GM19452 (cell line): ENCODE results near the gene TMEM169.

ENCODE experiments used
- ATAC-seq: cut with Tn5 transposase; IDR thresholded peaks from one replicate; pipeline ENCODE4 v1.9.1; 2021; ENCODE audit not compliant: unreplicated experiment

Gene TMEM169, protein sequence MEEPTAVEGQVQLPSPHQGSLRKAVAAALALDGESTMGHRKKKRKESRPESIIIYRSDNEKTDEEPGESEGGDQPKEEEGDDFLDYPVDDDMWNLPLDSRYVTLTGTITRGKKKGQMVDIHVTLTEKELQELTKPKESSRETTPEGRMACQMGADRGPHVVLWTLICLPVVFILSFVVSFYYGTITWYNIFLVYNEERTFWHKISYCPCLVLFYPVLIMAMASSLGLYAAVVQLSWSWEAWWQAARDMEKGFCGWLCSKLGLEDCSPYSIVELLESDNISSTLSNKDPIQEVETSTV

DNA sequence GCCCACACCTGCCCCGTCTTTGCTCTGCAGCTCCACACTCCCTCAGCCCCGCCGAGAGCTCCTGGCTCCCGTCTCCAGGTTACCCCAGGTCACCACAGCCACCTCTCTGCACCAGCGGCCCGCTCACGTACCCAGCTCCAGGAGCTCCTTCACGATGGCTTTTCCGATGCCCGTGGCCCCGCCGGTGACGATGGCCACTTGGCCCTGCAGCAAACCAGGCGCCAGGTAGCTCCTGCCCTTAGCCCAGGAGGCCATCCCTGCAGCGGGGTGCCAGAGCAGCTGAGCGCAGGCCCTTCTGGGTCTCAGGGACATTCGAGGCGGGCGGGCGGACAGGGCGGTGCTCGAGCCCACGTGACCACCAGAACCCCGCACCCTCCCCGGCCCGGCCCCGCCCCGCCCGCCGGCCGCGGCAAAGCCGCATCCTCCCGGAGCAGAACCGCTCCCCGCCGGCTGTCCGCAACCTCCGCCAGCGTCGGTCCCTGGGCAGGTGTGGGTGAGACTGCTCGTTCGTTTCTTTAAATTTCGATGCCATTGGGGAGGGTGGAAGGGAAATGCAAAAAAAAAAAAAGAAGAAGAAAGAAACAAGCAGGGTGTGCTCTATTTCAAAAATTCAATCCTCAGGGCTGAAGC is at the start of gene TMEM169, which contains the start of gene PECR:
TSS of gene TMEM169 (plus strand) at position 433 of the 630 bp plus-strand sequence. CDS start 14,045 bp downstream, outside the sequence.
TSS of gene PECR (minus strand) at position 323 of the 630 bp plus-strand sequence. CDS start at position 255, 68 bp downstream.
- ATAC-seq, result peak; percentile 88

DNA sequence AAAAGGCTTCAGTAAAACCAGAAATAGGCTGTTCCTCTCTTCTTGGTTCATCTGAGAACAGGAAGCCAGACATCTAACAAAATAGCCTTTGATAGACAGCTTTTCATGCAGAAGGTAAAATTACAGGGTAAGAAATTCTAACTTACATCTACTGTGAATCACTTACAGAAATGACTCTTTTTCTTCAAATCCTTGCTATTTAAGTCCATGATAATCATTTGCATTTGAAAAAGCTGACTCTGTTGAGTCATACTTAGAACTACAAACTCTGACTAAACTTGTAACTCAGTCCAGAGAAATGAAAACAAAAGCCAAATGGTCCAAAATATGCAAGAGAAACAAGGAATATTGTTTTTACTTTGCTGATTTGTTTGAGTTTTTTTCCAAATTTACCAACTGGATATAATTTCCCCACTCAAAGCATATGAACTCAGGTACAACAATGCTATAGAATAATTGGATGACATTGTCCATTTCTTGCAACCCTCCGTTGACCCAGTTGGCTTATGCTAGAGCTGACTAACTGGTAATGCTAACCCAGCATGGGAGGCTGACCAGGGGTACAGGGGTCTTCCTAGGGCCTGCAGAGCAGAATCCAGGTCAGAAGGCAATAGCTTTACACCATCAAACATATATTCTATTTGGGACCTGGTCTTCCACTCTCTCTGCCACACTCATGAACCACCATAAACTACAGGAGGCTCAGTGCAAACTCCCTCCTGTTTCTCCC is 49.6 kb upstream of the TMEM169 start:
- peak; percentile 82 for ATAC-seq

DNA sequence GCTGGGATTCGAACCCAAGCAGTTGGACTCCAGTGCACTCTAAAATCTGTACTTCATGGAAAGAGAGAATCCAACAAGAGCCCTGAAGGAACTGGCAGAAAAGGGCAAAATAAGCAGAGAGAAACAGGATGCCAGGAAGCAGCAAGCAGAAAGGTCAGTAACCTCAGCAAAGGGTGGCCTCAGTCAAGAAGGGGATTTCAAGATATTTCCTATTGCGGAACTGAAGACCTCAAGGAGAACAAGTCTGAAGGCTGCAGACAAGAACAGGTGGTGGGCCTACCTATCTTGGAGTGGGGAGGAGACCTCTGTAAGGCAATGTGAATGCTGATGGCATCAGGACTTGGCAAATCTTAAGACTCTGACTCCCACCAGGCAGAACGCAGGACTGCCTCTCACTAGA is 48.3 kb upstream of the TMEM169 start:
- no peak for ATAC-seq

DNA sequence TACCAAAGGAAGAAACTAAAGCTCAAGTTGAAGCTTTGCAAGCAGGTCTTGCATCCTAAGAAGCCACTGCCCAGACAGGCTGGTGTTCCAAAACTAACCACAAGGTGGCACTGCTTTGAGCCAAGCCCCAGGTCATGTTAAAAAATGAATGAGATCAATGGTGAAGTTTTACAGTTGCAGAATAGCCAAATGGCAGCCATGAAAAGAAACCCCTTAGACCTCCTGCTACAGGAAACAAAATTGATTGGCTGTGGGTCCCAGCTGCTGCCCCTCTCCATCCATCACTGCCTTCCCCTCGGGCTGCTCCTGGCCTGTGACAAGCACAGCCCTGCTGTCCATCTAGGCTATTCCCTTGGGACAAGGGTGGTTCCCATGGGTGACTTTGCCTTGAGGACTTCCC is 47.7 kb upstream of the TMEM169 start:
- no peak for ATAC-seq

DNA sequence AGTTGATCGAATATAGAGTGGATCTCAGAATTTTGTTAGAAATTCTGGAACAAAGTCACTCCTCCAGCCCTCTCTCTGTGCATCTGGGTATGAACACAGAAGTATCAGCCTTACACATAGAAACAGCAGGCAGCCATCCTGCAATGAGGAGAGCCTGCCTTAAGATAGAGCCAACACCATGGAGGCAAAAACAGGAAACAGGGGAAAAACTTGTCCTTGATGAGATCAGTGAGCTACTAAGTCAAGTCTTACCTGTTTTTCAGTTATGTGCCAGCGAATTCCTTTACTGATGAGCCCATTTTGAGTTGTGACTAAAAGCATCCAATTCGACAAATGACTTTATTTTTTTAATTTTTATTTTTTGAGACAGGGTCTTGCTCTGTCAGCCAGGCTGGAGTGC is 41.8 kb upstream of the TMEM169 start:
- ATAC-seq, result no peak

DNA sequence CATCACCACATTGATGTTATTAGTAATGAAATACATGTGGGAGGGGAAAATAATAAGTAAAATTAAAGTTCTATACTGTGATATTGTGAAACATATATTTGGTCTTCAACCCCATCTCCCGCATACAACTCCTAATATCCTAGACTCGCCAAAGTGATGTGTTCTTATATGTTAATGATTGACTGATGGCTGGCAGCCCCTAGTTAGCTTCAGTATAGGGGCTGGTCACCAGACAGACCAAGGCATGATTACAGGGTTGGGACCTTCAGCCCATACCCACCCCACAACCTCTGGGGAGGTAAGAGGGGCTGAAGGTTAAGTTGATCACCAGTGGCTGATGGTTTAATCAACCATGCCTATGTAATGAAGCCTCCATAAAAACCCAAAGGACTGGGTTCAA is 40.3 kb upstream of the TMEM169 start:
- no peak for ATAC-seq

DNA sequence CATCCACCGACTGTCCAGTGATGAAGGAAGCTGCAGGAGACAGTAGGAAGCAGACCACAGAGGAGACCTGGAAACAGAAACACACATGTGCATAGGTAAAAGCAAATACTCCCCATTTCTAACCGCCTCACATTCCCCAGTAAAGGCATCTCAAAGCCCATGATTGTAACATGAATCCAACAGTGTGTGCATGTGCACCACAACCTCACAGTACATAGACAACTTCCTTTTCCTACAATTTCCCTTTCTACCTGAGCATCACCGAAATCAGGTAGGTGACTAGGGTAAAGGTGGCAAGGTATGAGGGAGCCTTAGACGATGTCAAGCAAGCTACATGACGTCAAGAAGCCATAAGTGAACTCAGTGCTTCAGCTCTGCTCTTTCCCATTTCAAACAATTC is 37.8 kb upstream of the TMEM169 start:
- no peak for ATAC-seq

DNA sequence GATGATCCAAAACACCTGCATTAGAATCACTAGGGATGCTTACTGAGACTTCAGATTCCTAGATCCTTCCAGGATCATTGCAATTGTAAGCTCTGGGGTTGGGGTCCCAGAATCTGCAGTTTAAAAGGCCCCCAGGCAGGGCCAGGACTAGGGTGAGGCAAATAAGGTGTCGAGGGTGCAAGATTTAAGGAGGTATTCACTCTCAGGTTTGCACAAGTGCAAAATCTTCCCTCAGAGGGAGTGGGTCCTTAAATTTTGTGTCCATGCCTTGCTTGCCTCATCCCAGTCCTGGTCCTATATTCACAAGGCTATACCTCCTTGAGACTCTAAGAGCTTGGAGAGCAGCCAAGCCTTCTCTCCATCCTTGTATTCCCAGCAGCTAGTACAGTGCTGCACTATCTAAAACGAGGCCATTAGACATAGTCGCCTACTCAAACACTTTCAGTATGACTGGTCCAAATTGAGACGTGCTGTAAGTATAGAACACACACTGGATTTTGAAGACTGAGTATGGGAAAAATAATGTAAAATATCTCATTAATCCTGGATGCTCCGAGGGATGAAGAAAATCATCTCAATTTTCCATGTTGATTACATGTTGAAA is 36.7 kb upstream of the TMEM169 start:
- peak; percentile 95 for ATAC-seq

DNA sequence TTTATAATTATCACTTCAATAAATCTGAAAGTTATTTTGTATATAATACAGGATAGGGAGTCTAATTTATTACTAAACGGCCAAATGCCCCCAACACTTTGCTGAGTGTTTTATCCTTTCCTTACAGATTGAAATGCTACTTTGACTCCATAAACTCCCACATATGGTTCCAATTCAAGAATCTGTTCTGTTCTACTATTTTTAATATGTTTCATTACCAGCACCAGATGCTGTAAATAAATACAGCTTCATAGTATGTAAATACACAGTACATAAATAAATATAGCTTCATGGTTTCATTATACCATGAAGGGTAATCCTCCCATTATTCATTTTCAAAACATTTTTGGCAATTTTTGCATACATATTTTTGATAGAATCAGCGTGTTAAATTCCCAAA is 34.3 kb upstream of the TMEM169 start:
- ATAC-seq, result no peak

DNA sequence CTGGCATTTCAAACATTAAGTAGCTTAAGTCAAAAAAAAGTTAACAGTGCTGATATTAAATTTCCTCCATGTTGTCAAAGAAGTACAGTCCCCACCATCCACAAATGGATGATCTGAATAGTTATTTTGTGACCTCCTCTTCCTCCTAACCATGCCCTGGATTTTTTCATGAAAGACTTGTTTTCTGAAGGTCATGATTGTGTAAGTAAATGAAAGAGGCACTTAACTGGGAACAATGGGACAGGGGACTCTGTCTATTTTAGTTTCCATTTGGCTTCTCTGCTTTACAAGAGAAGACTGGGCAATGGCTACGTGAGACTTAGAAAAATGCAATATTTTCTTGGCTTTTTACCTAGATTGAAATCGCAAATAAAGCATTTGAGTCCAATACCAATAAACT is 32.3 kb upstream of the TMEM169 start:
- ATAC-seq, result no peak

DNA sequence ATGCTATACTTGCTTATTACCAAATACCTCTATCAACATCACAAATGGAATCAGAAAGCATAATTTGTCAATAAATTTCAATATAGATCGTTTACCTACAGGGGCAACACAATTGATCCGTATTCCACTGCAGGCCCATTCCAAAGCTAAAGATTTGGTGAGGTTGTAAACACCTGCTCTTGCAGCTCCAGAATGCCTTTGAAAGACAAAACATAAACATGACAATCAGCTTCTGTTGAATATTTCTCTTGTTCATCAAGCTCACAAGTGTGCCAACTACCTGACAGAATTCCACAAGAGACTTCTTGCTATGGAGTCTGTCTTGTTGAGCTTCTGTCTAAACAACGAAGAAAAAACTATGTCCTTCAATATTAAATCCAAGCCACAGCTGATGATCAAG is 30.4 kb upstream of the TMEM169 start:
- no peak for ATAC-seq

DNA sequence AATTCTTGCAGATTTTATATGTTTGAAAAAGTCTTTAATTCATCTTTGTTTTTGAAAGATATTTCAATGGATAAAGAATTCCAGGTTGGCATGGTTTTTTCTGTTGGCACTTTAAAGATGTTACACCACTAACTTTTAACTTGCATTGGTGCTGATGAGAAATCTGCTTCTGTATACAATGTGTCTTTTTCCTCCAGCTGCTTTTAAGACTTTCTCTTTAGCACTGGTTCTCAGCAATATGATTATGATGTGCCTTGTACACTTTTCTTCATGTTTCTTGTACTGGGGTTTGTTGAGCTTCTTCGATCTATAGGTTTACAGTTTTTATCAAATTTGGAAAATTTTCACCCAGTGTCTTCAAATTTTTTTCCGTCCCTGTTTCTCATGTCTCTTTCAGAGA is 29.3 kb upstream of the TMEM169 start:
- ATAC-seq, result no peak

DNA sequence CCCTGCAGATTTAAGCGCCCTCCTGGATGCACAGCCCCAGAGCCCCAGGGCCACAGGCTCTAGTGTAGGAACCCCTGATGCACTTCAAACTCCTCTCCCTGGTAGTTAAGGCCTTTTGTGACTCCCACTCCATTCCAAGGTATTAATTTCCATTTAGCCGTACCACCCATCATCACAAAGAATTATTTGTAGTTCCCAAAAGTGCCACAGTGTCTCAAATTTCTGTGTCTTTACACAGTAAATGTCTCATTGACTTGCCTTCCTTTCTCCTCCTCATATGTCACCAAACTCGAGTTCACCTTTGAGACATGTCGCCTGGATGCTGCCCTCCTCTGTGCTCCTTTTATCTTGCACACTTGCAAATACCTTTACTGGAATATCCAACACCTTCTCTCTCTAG is 26.0 kb upstream of the TMEM169 start:
- ATAC-seq, result no peak

DNA sequence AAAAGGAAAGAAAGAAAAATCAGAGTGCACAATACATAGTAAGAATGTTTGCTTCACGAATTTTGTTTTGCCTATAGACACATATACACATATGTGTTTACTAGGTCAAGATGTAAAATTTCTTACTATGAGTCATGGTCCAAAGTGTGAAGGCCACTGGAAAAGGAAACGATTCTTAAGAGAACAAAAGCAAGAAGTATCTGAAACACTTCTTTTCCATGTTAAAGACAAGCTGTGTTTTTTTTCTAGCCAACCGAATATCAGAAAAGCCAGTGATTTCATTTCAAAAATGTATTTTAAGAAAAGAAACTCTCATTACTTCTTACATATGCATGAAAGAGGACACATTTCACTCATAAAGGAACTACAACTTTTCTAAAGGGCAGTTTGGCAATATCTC is 25.0 kb upstream of the TMEM169 start:
- ATAC-seq, result peak; percentile 42

DNA sequence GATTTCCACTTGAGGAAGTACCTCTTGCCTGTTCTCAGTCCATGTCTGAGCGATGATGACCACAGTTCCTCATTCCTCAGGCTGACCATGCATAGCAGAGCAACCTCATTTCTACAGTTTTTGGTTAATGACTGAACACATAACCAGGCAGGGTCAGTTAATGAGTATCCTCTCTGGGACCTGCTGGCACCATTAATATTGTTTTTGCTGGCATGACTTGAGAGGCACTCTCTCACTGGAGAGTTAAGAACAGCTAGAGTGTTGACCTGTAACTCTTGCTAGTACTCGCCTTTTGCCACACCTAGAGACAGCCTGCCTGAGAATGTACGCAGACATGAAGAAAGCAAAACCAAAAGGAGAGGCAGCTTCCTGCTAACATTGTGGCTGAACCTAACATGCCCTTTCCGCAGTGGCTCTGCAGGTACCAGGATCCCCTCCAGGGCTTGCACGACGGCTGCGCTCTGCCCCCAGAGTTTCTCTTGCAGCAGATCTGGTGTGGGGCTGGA is 24.0 kb upstream of the TMEM169 start:
- ATAC-seq, result peak; percentile 85

DNA sequence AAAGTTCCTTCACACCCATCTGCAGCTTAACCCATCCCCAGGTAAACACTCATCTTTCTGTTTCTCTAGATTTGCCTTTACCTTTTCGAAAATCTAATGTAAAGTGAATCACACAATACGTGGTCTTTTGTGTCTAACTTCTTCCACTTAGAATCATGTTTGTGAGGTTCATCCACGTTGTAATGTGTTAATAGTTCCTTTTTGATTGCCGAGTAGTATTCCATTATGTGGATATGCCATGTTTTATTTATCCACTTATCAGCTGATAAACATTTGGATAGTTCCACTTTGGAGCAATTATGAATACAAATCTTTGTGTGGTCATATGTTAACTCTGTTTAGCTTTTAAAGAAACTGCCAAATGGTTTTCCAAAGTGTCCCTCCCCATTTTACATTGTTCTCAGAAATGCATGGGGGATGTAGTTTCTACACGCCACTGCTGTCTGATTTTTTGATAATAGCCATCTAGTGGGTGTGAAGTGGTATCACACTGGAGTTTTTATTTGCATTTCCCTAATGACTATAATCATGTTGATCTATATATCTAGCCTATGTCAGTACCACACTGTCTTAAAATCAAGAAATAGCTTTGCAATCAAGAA is 22.4 kb upstream of the TMEM169 start:
- ATAC-seq, result no peak

DNA sequence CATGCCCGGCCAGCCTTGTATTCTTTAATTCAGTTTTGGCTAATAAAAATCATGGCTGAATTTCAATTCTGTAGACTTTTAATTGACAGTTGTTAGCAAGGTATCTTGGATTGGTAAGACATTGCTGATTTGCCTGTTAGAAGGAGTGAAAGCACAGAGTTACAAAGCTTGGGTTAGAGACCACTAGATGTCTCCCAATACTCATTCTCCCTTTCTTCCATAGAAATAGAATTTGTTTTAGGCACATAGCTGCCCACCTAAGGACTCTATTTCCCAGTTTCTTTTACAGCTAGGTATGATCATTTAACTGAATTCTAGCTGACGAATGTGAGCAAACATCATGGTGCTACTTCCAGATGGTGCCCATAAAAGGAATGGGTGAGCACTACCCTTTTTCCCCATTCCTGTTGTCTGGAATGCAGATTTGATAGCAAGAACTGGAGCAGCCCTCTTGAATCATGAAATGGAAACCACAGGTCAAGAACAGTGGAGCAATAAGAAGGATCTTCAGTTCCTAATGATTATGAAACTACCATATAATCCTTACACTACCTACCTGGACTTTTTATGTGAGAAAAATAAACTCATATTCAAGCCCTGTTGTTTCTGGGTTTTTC is 17.6 kb upstream of the TMEM169 start:
- no peak for ATAC-seq

DNA sequence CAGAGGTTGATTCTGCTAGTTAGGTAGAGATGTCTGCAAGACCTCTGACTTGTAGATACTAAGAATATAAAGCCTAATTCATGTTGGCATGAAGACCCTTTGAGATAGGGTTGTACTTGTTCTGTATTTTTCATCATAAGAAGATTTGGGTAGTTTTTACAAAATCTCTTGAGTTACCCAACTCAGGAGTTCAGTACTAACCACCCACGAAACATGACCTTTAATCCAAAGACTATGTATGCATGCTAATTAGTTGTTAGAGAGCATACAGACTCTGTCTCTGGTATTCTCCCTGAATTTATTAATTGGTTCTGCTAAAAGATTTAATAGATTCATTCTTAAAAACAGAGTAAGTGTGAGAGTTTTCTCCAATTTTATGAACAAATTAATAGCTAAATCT is 17.1 kb upstream of the TMEM169 start:
- no peak for ATAC-seq

DNA sequence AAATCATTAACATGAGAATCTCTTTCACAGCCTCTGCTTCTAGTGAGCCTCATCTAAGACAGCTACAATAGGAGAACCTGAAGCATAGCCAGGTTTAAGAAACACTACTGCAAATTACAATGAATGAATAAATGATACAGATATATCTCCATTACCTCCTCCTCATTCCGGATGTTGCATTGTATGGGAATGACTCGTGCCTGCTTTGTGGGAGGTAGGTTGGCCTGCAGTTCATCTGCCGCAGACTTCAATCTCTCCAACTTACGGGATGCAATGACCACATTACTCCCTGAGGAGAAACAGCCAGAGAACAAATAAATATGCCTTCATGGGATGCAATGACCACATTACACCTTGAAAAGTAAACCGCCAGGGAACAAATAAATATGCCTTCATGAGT is 15.5 kb upstream of the TMEM169 start:
- no peak for ATAC-seq

DNA sequence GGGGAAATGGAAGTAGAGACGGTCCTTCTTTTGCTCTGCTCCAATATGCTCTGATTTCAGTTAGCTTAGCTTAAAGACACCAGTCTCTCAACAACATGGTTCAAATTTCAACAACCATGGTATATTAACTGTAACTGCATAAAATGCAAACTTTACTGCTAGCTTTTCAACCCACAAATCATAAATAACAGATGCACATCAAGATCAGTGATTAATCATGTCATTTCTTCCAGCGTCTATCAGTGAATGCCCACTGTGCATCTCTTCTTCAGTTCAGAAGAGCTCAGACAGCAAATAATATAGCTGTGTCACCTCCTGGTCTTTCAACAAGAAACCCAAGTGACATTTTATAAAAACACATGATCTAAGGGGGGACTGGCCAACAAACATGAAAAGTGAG is 12.7 kb upstream of the TMEM169 start:
- no peak for ATAC-seq

DNA sequence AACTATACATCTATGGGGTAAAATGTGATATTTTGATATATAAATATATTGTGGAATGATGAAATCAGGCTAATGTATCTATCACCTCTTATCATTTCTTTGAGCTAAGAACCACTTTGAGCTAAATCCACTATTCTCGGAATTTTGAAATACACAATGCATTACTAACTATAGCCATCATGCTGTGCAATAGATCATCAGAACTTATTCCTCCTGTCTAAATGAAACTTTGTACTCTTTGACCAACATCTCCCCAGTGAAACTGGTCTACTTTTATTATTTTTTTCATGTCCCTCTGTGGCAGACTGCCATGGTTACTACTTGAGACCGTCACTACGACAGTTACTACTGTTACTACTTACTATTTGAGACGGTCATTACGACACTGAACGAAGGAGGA is 11.5 kb upstream of the TMEM169 start:
- ATAC-seq, result no peak
